GM12874 (cell line): ENCODE data around the gene LRP5.

ENCODE experiments used
- TF ChIP-seq, protein P1 (sequence below): IDR thresholded peaks from 2 replicates; pipeline ENCODE4 v1.5.1; 2011; ENCODE audit warnings: low read depth, mild to moderate bottlenecking, control low read depth, low read length, moderate library complexity; ENCODE audit not compliant: insufficient read depth

The LRP5 gene

DNA sequence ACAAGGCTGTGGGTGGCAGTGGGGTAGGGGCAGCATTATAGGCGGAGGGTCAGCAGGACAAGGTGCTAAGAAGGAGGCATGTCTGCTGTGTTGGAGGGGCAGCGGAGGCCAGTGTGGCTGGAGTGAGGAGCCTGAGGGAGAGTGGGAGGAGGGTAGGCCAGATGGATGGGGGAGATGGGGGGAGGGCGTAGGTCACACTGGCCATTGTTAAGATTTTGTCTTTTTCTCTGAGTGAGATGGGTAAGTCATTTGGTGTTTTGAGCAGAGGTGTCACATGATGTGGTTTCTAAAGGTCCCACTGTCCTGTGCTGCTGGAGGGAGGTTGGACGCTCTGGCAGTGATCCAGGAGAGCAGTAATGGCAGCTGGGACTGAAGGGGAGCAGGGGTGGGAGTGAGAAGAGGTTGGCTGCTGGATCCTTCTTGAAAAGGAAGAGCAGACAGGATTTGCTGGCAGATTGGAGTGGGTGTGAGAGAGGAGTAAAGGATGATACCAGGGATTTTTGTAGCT, 158.0 kb downstream of the LRP5 start:
- TF ChIP-seq, protein P1, sequence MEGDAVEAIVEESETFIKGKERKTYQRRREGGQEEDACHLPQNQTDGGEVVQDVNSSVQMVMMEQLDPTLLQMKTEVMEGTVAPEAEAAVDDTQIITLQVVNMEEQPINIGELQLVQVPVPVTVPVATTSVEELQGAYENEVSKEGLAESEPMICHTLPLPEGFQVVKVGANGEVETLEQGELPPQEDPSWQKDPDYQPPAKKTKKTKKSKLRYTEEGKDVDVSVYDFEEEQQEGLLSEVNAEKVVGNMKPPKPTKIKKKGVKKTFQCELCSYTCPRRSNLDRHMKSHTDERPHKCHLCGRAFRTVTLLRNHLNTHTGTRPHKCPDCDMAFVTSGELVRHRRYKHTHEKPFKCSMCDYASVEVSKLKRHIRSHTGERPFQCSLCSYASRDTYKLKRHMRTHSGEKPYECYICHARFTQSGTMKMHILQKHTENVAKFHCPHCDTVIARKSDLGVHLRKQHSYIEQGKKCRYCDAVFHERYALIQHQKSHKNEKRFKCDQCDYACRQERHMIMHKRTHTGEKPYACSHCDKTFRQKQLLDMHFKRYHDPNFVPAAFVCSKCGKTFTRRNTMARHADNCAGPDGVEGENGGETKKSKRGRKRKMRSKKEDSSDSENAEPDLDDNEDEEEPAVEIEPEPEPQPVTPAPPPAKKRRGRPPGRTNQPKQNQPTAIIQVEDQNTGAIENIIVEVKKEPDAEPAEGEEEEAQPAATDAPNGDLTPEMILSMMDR, result no peak

DNA sequence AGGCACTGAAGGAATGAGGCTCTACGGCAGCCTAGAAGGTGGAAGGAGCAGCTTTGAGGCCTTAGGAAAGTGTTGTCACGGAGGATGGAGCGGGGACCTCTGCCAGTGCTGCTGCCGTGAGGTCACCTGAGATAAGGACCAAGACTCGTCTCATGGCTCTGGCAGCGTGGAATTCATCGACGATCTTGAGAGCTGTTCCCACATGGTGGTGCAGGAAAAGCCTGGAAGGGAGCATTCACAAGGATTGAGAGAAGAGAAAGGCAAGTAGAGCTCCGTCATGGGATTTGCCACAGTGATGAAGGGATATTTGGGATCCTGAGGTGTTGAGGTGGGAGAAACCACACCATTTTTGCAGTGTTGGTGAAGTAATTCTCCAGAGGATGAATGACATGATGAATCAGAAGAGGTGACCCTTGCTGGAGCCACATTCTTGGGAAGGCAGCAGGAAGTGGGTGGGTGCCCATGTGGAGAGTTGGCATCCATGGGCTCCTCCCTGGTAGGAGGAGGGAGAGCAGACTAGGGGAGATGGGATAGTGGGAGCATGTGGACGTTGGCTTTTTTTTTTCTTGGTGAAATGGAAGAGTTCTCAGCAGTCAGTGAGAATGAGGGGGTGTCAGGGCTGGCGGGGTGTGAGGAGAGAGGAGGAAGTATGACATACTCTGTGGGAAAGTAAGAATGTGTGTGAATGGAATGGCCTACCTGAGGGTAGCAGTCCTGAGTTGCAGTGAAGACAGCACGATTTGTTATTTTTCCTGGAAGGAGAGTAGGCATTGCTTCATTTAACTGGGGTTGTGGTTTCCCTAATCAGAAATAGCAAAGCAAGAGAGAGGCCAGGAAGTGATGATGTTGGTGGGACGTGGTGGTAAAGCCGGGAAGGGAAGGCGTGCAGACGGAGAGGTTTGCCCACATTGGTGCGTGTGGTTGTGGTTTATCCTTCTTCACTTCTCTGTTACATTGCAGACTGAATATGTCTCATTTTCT, 159.3 kb downstream of the LRP5 start:
- TF ChIP-seq, protein P1, result no peak

DNA sequence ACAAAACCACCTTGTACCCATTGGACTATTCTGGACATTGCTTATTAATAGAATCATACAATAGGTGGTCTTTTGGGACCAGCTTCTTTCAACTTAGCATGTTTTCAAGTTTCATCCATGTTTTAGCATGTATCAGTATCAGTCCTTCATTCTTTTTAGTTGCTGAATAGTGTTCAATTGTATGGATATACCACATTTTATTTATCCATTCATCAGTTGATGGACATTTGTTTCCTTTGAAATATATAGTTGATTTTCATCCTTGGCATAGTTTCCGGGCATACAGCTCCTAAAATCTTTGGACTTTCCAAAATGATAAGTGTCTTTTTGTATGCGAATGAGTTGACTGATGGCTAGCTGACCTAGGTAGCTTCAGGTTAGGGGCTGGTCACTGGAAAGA, 160.4 kb downstream of the LRP5 start:
- TF ChIP-seq, protein P1, result no peak

DNA sequence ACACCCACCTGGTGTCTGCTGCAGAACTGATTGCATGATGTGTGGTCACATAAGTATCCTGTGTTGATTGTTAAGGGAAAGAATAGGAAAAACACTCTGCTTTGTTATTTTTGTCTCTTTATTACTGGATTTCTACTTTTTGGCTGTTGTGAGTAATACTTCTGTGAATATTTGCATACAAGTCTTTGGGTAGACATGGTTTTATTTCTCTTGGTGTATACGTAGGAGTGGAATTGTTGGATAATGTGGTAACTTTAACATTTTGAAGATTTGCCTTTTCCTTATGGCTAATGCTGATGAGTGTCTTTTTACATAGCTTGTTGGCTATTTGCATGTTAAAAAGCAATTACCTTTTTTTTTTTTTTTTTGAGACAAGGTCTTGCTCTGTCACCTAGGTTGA, 161.3 kb downstream of the LRP5 start:
- TF ChIP-seq, protein P1, result no peak

DNA sequence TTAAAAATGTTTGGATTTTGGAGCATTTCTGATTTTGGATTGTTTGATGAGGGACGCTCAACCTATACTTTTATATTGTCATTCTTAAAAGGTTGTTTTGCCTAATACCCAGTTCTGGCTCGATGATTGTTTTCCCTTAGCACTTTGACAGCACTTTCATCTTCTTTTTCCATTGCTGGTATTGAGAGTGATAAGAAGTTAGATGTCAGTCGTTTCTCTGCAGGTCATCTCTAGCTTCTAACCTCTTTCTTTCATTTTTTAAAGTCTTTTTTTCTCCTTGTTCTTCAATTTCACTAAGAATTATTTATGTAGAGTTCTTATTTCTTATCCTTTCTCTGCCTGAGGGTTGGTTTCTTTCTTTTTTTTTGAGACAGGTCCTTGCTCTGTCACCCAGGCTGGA, 167.0 kb downstream of the LRP5 start:
- TF ChIP-seq, protein P1, result no peak

DNA sequence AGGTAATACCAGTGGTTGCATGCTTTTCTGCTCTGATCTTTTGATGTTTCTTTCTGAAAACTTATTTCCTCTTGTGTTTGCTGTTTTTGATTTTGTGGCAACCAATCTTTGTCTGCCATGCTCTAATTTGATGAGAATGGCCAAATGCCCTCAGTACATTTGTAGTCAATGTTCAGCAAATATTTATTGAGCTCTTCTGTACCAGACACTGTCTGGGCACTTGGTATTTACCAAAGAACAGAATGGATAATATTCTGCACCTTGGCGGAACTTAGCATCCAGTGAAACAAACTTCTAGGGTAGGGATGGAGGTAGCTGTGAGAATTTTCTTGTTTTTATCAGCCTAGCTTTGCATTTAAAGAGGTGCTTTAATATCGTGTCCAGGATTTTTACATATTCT, 167.8 kb downstream of the LRP5 start:
- TF ChIP-seq, protein P1, result no peak

DNA sequence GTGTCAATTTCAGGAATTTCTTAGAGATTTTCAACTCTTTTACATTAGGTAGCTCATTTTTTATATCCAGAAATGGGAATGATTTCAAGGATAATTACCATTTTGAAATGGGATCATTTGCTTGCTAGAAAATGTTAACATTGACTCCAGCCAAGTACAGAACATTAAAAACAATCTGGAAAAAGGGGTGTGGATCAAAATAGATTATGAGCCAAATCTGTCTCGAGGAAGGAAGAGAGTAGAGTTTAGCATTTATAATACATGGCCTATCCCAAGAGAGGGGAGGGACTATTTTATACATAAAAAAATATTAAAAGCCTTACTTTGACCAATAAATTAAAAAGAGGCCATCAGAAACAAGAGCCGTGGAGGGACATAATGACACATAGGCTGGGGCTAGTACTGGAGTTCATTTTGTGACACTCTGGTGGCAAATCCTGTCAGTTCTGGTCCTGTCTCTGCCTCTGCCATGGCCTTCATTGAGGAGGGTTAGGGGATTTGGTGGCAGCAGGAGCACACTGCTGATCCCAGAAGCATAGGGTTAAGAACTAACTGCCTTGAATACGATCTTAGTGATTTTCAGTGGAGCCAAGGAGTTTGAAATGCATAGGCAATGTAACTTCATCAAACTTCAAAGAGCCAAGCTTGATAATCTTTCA, 168.6 kb downstream of the LRP5 start:
- TF ChIP-seq, protein P1, result no peak
